ENCODE results near the gene NPNT. TPM values are rescaled to one million over a fixed set of nuclear protein-coding genes. Genes with fewer than 3 reads are reported as not detected.

Gene NPNT
- total RNA-seq, 4 donors from 2014 or later: 3.8 to 12.4 (median 6.9) TPM

DNA sequence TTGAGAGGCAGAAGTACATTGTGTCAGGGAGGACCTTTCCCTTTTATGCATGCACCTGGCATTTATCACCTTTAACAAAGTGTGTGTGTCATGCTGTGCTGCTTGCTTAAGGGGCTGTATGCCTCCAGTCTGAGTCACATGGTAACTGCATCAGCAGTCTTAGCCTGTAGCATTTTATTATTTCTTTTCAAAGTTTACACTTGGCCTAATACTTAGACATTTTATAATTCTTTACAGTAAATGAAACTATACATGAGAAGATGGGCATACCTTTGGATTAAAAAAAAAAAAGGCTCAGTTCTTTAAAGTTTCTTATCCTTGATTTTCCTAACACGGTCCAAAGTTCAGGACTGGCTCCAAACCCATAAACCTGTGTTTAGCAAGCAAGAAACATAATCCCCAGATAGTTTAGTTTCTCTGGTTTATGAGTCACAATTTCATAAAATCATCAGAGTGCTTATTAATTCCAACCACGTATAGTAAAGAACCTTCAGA lies 14.6 kb downstream of the NPNT start:
- 38 to 43% methylated on average over 2 of the region's 2 CpGs for WGBS, 2 donors
- H3K4me3 ChIP-seq (ENCODE audit: low read depth, poor library complexity, severe bottlenecking): no peak overlapping the region
- no peak for DNase-seq (ENCODE audit: low spot score in 2 of 2)
- intact Hi-C loops (cut with DNase I; ENCODE audit: low total_unique reads): no loop called here
- no peak for TF ChIP-seq POLR2A (IDR thresholded peaks at IDR 0.05)

DNA sequence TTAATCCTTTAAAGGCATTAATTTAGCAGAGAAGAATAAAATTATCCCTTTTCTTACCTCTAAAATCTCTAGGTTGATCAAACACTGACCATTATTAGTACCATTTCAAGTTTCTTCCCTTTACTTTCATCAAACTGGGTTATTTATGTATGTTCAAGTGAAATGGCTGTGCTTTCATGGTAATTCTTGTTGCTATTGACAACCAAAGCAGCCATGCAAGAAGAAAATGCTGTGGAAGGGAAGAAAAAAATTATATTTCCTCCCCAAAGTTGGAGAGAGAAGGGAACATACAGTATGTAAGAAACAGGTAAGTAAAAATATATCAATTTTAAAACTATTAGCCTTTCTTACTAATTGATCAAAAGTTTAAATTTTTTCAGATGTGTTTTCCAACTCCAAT lies 16.2 kb downstream of the NPNT start:
- intact Hi-C loops (cut with DNase I; ENCODE audit: low total_unique reads): no loop called here
- H3K4me3 ChIP-seq (ENCODE audit: low read depth, poor library complexity, severe bottlenecking): no peak overlapping the region
- no peak for TF ChIP-seq POLR2A (IDR thresholded peaks at IDR 0.05)
- TF ChIP-seq, protein P1, sequence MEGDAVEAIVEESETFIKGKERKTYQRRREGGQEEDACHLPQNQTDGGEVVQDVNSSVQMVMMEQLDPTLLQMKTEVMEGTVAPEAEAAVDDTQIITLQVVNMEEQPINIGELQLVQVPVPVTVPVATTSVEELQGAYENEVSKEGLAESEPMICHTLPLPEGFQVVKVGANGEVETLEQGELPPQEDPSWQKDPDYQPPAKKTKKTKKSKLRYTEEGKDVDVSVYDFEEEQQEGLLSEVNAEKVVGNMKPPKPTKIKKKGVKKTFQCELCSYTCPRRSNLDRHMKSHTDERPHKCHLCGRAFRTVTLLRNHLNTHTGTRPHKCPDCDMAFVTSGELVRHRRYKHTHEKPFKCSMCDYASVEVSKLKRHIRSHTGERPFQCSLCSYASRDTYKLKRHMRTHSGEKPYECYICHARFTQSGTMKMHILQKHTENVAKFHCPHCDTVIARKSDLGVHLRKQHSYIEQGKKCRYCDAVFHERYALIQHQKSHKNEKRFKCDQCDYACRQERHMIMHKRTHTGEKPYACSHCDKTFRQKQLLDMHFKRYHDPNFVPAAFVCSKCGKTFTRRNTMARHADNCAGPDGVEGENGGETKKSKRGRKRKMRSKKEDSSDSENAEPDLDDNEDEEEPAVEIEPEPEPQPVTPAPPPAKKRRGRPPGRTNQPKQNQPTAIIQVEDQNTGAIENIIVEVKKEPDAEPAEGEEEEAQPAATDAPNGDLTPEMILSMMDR (IDR thresholded peaks at IDR 0.05): no peak
- no peak for DNase-seq (ENCODE audit: low spot score in 2 of 2)

DNA sequence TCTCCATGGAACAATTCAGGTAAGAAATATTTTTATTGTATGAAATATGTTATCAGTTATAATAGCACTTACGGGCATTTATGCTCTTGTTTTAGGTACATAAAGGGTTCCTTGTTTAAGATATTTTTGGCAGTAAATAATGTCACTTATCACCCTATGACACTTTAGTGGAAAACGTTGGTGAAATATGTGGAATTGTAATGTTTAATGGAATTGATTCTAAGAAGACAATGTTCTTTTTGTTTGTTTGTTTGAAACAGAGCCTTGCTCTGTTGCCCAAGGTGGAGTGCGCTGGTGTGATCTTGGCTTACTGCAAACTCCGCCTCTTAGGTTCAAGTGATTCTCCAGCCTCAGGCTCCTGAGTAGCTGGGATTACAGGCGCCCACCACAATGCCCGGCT lies 17.4 kb downstream of the NPNT start:
- DNase-seq (ENCODE audit: low spot score in 2 of 2): no peak
- WGBS, 2 donors: 76 to 85% methylated on average over 6 of the region's 6 CpGs
- H3K4me3 ChIP-seq (ENCODE audit: low read depth, poor library complexity, severe bottlenecking): no peak overlapping the region
- no peak for TF ChIP-seq POLR2A (IDR thresholded peaks at IDR 0.05)
- TF ChIP-seq, protein P1 (IDR thresholded peaks at IDR 0.05): no peak
- intact Hi-C loops (cut with DNase I; ENCODE audit: low total_unique reads): no loop called here

DNA sequence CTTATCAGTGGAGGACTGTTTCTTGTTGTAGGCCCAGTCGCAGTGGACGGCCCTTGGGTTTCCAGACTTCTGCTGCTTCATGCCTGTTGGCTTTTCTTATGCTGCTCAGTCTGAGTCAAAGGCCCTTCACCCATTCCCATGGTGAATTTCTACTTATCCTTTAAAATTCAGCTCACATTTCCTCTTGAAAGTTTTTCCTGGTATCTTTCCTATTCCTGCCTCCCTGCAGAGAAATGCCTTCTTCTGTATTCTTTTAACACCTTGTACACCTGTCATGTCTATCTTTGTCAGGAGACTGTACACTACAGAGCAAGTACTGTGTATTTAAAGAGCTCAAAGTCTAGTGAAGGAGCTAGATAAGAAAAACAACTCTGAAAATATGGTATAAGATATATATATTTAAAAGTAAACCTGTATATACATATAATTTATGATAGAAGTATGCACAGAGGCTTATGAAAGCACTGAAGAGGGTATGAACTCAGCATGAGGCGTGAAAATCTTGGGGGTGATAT lies 22.0 kb downstream of the NPNT start:
- TF ChIP-seq POLR2A (IDR thresholded peaks at IDR 0.05): no peak
- TF ChIP-seq, protein P1 (IDR thresholded peaks at IDR 0.05): no peak
- 89 to 92% methylated on average over 3 of the region's 3 CpGs for WGBS, 2 donors
- H3K4me3 ChIP-seq (ENCODE audit: low read depth, poor library complexity, severe bottlenecking): no peak overlapping the region
- DNase-seq (ENCODE audit: low spot score in 2 of 2): no peak
- intact Hi-C loops (cut with DNase I; ENCODE audit: low total_unique reads): no loop called here

DNA sequence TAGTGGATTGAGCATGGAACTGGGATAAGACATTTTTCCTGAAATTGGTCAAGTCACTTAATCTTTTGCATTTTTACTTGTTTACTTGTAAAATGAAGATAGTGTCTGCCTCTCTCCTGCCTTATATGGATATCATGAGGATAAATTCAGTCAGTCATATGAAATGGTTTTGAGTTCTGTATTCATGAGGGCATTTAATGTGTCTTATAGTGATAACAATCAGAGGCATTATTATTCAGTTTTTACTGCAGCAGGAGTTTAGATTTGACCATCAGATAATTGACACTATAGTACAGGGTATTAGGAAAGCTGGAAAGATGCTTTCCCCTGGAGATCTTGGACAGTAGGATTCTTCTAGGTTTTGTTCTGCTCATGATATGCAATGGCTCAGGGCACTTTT lies 26.0 kb downstream of the NPNT start:
- DNase-seq (ENCODE audit: low spot score in 2 of 2): no peak
- no peak overlapping the region for H3K4me3 ChIP-seq (ENCODE audit: low read depth, poor library complexity, severe bottlenecking)
- intact Hi-C loops (cut with DNase I; ENCODE audit: low total_unique reads): no loop called here
- TF ChIP-seq, protein P1 (IDR thresholded peaks at IDR 0.05): no peak
- TF ChIP-seq POLR2A (IDR thresholded peaks at IDR 0.05): no peak

DNA sequence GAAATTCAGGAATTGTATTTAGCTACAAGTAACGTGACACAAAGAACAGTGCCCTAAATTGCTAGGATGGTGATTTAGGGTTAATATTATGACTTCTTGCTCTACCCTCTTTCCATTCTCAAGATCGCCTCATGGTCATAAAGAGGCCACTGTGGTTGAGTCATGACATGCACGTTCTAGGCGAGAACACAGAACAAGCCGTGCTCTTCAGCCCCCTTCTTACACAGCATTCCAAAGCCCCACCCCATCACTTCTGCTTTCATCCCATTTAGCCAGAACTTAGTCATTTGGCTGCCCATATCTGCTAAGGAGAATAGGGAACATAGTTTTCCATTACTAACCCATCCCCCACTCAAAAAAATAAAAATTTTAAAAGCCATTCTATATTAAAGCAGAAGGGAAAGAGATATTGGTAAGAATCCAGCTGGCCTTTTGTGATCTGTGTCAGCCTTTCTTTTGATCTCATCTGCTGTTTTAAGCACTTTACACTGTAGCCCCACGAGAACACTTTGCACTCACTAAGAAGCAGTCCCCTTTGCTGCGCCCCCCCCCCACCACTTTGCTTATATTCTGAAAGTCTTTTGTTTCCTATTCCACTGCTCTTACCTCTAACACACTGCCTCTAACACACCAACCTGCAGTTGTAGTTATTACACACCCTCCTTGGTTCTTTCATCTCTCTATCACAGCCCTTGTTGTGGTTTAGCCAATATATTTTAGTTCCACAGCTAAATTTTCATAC lies 28.4 kb downstream of the NPNT start:
- DNase-seq (ENCODE audit: low spot score in 2 of 2): peak in 1 of 2 donors; percentile 18
- intact Hi-C loops (cut with DNase I; ENCODE audit: low total_unique reads): no loop called here
- no peak overlapping the region for H3K4me3 ChIP-seq (ENCODE audit: low read depth, poor library complexity, severe bottlenecking)
- 46 to 48% methylated on average over 7 of the region's 7 CpGs for WGBS, 2 donors
- TF ChIP-seq POLR2A (IDR thresholded peaks at IDR 0.05): no peak

DNA sequence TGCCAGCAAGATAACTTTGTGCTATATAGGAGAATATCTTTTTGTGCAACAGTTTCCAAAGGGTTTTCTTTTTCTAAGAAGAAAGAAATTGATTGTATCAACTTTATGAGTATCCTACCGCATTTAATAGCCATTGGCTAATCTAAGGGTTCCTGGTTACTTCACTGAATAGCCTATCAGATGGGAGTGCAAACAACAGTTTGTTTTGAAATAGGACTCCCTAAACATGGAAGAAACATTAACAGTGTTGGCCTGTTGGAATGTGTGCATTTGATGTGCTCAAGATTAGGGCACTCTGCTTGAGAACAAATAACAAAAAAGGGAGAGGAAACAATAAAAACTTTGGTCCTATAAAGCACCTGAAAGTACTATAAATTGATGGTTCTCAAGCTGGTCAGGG lies 29.1 kb downstream of the NPNT start:
- no peak for DNase-seq (ENCODE audit: low spot score in 2 of 2)
- intact Hi-C loops (cut with DNase I; ENCODE audit: low total_unique reads): no loop called here
- TF ChIP-seq, protein P1 (IDR thresholded peaks at IDR 0.05): no peak
- no peak for TF ChIP-seq POLR2A (IDR thresholded peaks at IDR 0.05)
- H3K4me3 ChIP-seq (ENCODE audit: low read depth, poor library complexity, severe bottlenecking): no peak overlapping the region
- 59 to 87% methylated on average over 1 of the region's 1 CpG for WGBS, 2 donors

Measured in lower leg skin (tissue), 4 donors.